Measurements from ENCODE around the gene TBC1D12.
"Not testable (repeated sequence)": the region's sequence is repeated elsewhere in the genome, so short reads cannot be mapped to it uniquely, and the experiment has no call there.

Gene TBC1D12

DNA sequence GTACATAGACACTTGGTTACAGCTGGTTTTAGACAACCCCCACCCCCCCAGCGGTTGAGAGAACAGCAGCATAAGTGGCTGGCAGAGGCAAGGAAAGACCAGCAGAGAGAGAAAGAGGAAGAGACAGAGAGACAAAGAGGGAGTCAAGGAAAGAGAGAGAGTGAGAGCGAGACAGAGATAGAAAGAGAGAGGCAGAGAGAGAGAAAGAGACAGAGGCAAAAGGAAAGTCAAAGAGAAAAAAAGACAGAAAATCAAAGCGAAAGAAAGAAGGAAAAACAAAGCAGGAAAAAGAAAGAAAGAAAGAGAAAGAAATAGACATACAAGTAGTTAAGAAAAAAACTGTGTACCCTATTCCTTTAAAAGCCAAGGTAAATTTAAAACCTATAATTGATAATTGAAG is 16.6 kb upstream of the TBC1D12 start:
- CTCF ChIA-PET, H3K9me3 Mint-ChIP-seq, H3K4me3 Mint-ChIP-seq, H3K4me1 Mint-ChIP-seq, H3K27ac Mint-ChIP-seq, DNase-seq, H3K36me3 Mint-ChIP-seq, H3K27me3 Mint-ChIP-seq: not testable (repeated sequence)

DNA sequence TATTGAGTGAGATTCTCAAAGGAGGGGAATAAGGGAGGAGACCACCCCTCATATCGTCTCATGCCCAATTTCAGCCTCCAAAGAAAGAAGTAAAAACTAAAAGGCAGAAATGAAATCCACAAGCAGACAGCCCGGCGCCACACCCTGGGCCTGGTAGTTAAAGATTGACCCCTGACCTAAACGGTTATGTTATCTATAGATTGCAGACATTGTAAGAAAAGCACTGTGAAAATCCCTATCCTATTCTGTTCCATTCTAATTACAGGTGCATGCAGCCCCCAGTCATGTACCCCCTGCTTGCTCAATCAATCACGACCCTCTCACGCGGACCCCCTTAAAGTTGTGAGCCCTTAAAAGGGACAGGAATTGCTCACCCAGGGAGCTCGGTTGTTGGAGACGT is 10.2 kb upstream of the TBC1D12 start:
- CTCF ChIA-PET, DNase-seq, H3K4me1 Mint-ChIP-seq, H3K4me3 Mint-ChIP-seq, H3K27ac Mint-ChIP-seq, H3K36me3 Mint-ChIP-seq, H3K9me3 Mint-ChIP-seq: not testable (repeated sequence)
- H3K27me3 Mint-ChIP-seq, result peaks cover 13% of the 10 kb centered on the region

DNA sequence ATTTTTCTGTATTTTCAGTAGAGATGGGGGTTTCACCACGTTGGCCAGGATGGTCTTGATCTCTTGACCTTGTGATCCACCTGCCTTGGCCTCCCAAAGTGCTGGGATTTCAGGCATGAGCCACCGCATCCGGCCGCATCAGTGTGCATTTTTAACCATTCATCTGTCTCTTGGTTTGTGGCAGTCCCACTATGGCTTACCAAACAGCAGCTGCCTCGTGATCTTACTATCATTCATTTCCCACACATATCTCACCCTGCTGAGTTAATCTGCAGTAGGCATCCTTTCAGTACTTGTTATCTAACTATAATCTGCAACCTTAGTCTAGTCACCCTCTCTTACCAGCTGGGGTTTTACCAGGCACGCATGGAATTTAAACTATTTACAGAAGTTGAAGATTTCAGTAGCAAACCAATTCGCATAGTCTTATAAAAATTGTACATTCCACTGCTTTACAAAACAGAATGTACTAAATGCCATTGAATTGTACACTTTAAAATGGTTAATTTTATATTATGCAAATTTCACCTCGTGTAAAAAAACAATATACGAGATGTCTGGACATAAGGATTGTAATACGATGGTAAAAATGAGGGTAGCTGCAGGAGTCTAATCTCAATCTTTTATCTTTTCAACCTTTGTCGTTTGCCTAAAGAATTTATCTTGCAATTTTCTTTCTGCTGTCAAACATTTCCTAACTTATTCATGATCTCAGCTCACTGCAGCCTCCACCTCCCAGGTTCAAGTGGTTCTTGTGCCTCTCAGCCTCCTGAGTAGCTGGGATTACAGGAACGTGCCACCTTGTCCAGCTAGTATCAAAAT is 4.6 kb upstream of the TBC1D12 start:
- H3K27me3 Mint-ChIP-seq, result peaks cover 52% of the 10 kb centered on the region
- no peaks in the 10 kb centered on the region for H3K36me3 Mint-ChIP-seq
- CTCF ChIA-PET, result no interaction called here
- no peak overlapping the region for H3K27ac Mint-ChIP-seq
- no peak overlapping the region for H3K4me3 Mint-ChIP-seq
- H3K4me1 Mint-ChIP-seq, result no peaks in the 10 kb centered on the region
- no peaks in the 10 kb centered on the region for H3K9me3 Mint-ChIP-seq
- DNase-seq, result no peak

- Mint-ChIP-seq H3K4me1 (peaks cover 3% of the 10 kb centered on the region), H3K27ac (no peak overlapping the region), H3K36me3 (no peaks in the 10 kb centered on the region), H3K27me3 (peaks cover 59% of the 10 kb centered on the region), H3K4me3 (no peak overlapping the region), H3K9me3 (no peaks in the 10 kb centered on the region)
- no peak for DNase-seq
- CTCF ChIA-PET, result no interaction called here
Measured at GRCh38 chr10:94398762-94399161, 3.6 kb upstream of the TBC1D12 start.

DNA sequence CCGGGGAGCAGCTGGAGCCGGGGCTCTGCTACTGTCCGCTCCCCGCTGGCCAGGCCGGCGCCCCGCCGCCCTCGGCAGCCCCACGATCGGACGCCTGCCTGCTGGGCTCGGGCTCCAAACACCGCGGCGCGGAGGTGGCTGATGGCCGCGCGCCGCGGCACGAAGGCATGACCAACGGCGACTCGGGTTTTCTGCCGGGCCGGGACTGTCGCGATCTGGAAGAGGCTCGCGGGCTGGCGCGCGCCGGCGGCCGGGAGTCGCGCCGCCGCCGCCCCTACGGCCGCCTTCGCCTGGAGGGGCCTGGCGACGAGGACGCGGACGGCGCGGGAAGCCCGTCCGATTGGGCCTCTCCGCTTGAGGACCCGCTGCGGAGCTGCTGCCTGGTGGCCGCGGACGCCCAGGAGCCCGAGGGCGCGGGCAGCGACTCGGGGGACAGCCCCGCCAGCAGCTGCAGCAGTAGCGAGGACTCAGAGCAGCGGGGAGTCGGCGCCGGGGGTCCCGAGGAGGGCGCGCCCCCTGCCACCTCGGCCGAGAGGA is 570 bp downstream of the TBC1D12 start:
- DNase-seq, result peak; percentile 21
- H3K27ac Mint-ChIP-seq, result no peak overlapping the region
- no peaks in the 10 kb centered on the region for H3K9me3 Mint-ChIP-seq
- H3K4me1 Mint-ChIP-seq, result peaks cover 7% of the 10 kb centered on the region
- peaks cover 75% of the 10 kb centered on the region for H3K27me3 Mint-ChIP-seq
- peak overlapping the region; percentile 15 for H3K4me3 Mint-ChIP-seq
- CTCF ChIA-PET, result interaction anchor here (1.0 kb wide), 2 partner anchors 40 to 41 kb away, joined by 4 to 5 read pairs; no protein-coding TSS in a partner anchor
- H3K36me3 Mint-ChIP-seq, result no peaks in the 10 kb centered on the region

GRCh38 chr10:94403380-94404213 is 1.3 kb downstream of the TBC1D12 start:
- CTCF ChIA-PET, result interaction anchor here (1.0 kb wide), 2 partner anchors 40 kb away, joined by 4 to 5 read pairs; no protein-coding TSS in a partner anchor
- peak overlapping the region; percentile 72 for H3K4me3 Mint-ChIP-seq
- peak; percentile 38 for DNase-seq
- no peaks in the 10 kb centered on the region for H3K36me3 Mint-ChIP-seq
- no peaks in the 10 kb centered on the region for H3K9me3 Mint-ChIP-seq
- peaks cover 7% of the 10 kb centered on the region for H3K4me1 Mint-ChIP-seq
- H3K27ac Mint-ChIP-seq, result no peak overlapping the region
- peaks cover 68% of the 10 kb centered on the region for H3K27me3 Mint-ChIP-seq

- Mint-ChIP-seq H3K9me3 (no peaks in the 10 kb centered on the region), H3K36me3 (no peaks in the 10 kb centered on the region), H3K4me3 (no peak overlapping the region), H3K27me3 (peaks cover 71% of the 10 kb centered on the region), H3K4me1 (peaks cover 7% of the 10 kb centered on the region), H3K27ac (no peak overlapping the region)
- no peak for DNase-seq
- CTCF ChIA-PET, result no interaction called here
Measured at GRCh38 chr10:94405406-94405805, 3.1 kb downstream of the TBC1D12 start.

DNA sequence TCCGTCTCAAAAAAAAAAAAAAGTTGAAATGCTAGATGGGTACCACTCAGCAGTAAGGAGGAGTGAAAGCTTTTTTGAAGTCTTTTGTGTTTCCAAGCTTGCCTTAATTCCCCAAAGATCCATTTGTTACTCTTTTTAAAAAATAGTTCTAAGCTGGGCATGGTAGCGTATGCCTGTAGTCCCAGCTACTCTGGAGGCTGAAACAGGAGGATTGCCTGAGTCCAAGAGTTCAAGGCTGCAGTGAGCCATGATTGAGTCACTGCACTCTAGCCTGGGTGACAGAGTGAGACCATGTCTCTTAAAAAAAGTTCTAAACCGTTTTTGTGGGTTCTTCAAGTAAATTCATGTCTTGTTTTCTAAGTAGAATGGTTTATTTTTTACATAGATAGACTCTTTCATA is 5.3 kb downstream of the TBC1D12 start:
- peaks cover 66% of the 10 kb centered on the region for H3K27me3 Mint-ChIP-seq
- CTCF ChIA-PET, result interaction anchor here (1.2 kb wide), 1 partner anchor 36 kb away, joined by 3 read pairs; no protein-coding TSS in a partner anchor

DNA sequence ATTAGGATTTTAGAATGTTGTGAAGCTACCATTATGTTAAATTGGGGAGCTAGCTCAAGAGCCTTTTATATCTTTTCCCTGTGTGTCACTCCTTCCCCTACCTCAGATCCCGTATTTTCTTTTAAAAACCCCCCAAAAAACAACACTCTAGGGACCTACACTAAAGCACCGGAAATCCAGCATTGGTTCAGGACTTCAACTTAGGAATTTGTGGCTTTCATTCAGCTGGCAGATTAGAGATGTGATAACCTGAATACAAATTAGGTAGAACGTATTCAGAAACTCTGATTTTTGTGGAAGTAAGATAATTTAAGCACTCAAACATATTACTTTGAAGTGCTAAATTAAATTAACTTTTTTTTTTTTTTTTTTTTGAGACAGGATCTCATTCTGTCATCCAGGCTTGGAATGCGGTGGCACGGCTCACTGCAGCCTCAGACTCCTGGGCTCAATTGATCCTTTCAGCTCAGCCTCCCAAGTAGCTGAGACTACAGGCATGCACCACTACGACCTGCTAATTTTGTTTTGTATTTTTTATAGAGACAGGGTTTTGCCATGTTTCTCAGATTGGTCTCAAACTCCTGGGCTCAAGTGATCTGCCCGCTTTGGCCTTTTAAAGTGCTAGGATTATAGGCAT is 6.8 kb downstream of the TBC1D12 start:
- no peaks in the 10 kb centered on the region for H3K36me3 Mint-ChIP-seq
- no peak for DNase-seq
- H3K4me3 Mint-ChIP-seq, result no peak overlapping the region
- peaks cover 57% of the 10 kb centered on the region for H3K27me3 Mint-ChIP-seq
- no peak overlapping the region for H3K27ac Mint-ChIP-seq
- peaks cover under 1% of the 10 kb centered on the region for H3K4me1 Mint-ChIP-seq
- H3K9me3 Mint-ChIP-seq, result no peaks in the 10 kb centered on the region
- CTCF ChIA-PET, result no interaction called here

More for the DNA sequence above, 5.3 kb downstream of the TBC1D12 start:
- no peak for DNase-seq
- H3K27ac Mint-ChIP-seq, result no peak overlapping the region
- H3K4me3 Mint-ChIP-seq, result no peak overlapping the region
- H3K9me3 Mint-ChIP-seq, result no peaks in the 10 kb centered on the region
- H3K36me3 Mint-ChIP-seq, result no peaks in the 10 kb centered on the region
- peaks cover 7% of the 10 kb centered on the region for H3K4me1 Mint-ChIP-seq

GRCh38 chr10:94411304-94411703 is 9.0 kb downstream of the TBC1D12 start:
- DNase-seq, result no peak
- Mint-ChIP-seq H3K27ac (no peak overlapping the region), H3K4me1 (no peaks in the 10 kb centered on the region), H3K36me3 (no peaks in the 10 kb centered on the region), H3K4me3 (no peak overlapping the region), H3K9me3 (no peaks in the 10 kb centered on the region), H3K27me3 (peaks cover 45% of the 10 kb centered on the region)
- CTCF ChIA-PET, result no interaction called here

DNA sequence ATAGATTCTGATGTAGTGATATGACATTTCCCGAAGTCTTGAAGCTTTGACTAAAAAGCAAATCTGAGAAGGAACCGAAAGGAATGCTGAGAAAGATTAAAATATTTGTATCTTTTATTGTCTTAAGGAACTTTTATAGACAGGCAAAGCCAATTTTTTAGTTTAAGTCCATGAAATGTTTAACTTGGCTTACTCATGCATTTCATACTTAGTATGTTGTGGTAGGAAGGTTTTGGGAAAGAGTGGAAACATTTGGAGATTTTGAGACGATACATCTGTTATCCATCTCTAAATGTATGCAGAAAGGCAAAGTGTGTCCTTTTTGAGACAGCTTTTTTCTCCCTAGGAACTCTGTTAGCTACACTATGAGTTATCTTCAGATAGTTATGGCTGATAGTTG is 10.1 kb downstream of the TBC1D12 start:
- no peak overlapping the region for H3K27ac Mint-ChIP-seq
- H3K27me3 Mint-ChIP-seq, result peaks cover 34% of the 10 kb centered on the region

GRCh38 chr10:94413361-94413760 is 11.0 kb downstream of the TBC1D12 start:
- Mint-ChIP-seq H3K27me3 (peaks cover 34% of the 10 kb centered on the region), H3K4me1 (no peaks in the 10 kb centered on the region), H3K4me3 (no peak overlapping the region), H3K36me3 (no peaks in the 10 kb centered on the region), H3K27ac (no peak overlapping the region), H3K9me3 (no peaks in the 10 kb centered on the region)
- DNase-seq, result no peak
- CTCF ChIA-PET, result no interaction called here

More for the DNA sequence above, 10.1 kb downstream of the TBC1D12 start:
- H3K4me1 Mint-ChIP-seq, result no peaks in the 10 kb centered on the region
- H3K9me3 Mint-ChIP-seq, result no peaks in the 10 kb centered on the region
- CTCF ChIA-PET, result no interaction called here
- no peak overlapping the region for H3K4me3 Mint-ChIP-seq
- no peak for DNase-seq
- H3K36me3 Mint-ChIP-seq, result no peaks in the 10 kb centered on the region

- Mint-ChIP-seq H3K4me1 (no peaks in the 10 kb centered on the region), H3K36me3 (no peaks in the 10 kb centered on the region), H3K27me3 (peaks cover 19% of the 10 kb centered on the region), H3K4me3 (no peak overlapping the region), H3K27ac (no peak overlapping the region), H3K9me3 (no peaks in the 10 kb centered on the region)
- no peak for DNase-seq
- CTCF ChIA-PET, result no interaction called here
Measured at GRCh38 chr10:94416896-94417295, 14.6 kb downstream of the TBC1D12 start.

GRCh38 chr10:94417321-94417720 is 15.0 kb downstream of the TBC1D12 start:
- H3K4me3 Mint-ChIP-seq, result no peak overlapping the region
- H3K27me3 Mint-ChIP-seq, result peaks cover 14% of the 10 kb centered on the region
- DNase-seq, result no peak
- CTCF ChIA-PET, result no interaction called here
- H3K9me3 Mint-ChIP-seq, result no peaks in the 10 kb centered on the region
- H3K36me3 Mint-ChIP-seq, result no peaks in the 10 kb centered on the region
- H3K27ac Mint-ChIP-seq, result no peak overlapping the region
- no peaks in the 10 kb centered on the region for H3K4me1 Mint-ChIP-seq
